HG03460 (cell line): Measurements from ENCODE around the gene MTFP1.
"Not testable (repeated sequence)": the region's sequence is repeated elsewhere in the genome, so short reads cannot be mapped to it uniquely, and the experiment has no call there.

Source experiments
- ATAC-seq: cut with Tn5 transposase; IDR thresholded peaks from one replicate; pipeline ENCODE4 v1.9.1; 2021; ENCODE audit not compliant: unreplicated experiment

Gene MTFP1

DNA sequence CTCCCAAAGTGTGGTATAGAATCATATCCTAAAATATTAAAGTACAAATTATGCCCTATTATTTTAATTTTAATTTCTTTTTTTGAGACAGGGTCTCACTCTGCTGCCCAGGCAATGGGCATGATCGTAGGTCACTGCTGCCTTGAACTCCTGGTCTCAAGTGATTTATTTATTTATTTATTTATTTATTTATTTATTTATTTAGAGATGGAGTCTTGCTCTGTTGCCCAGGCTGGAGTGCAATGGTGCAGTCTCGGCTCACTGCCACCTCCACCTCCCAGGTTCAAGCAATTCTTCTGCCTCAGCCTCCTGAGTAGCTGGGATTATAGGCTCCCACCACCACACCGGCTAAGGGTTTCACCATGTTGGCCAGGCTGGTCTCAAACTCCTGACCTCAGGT, 24.5 kb upstream of the MTFP1 start:
- ATAC-seq = not testable (repeated sequence)

DNA sequence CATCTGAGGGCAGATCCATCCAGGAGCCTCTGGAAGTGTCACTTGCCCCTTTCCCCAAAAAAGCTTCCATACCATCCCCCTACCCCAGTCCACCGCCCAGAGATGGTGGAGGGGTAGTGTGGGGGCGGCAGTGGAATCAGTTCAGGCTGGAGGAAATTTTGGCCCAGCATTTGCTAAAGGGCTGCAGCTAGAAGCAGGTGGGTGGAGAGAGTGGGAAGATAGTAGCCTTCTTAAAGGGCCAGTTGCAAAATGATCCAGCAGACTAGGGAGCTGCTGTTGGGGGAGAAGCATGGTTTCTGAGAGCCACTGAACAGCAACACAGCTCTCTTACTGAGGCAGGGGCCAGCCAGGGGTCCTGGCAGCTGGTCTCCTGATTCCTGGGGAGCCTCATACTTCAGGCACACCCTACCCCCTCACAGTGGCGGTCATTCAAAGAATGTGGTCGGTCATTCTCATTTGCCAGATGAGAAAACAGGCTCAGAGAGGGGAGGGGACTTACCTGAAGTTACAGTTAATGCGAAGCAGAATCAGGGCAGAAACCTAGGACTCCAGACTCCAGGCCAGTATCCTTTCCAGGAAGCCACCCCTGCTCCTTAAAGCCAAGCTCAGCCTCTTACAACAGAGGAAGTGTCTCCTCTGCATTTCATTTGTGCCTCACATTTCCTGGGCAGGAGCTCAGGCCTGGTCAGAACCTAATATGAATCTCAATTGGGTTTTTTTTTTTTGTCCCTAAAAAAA, 23.4 kb upstream of the MTFP1 start:
- ATAC-seq = no peak

DNA sequence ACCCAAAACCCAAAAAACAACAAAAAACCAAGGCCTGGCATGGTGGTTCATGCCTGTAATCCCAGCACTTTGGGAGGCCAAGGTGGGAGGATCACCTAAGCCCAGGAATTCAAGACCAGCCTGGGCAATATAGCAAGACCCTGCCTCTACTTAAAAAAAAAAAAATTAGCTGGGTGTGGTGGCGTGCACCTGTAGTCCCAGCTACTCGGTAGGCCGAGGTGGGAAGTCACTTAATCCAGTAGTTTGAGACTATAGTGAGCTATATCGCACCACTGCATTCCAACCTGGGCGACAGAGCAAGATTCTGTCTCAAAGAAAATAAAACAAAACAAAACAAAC, 22.8 kb upstream of the MTFP1 start:
- ATAC-seq = not testable (repeated sequence)

DNA sequence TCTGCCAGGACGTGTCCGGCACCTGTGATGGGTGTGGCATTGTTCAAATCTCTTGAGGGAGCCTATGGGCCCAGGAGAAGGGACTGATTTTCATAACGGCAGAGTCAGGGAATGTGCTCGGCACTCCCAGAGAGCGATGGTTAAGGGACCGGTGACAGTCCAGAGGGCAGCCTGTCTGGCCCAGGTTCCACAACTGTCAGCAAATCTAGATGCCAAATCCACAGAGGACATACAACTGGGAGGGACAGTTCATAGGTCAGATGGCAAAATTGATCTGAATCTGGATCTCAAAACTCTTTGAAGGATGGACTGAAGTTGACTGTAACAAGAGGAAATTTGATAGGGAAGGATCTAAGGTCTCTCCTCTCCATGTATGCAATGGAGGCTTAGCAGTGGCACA, 21.3 kb upstream of the MTFP1 start:
- ATAC-seq = no peak

DNA sequence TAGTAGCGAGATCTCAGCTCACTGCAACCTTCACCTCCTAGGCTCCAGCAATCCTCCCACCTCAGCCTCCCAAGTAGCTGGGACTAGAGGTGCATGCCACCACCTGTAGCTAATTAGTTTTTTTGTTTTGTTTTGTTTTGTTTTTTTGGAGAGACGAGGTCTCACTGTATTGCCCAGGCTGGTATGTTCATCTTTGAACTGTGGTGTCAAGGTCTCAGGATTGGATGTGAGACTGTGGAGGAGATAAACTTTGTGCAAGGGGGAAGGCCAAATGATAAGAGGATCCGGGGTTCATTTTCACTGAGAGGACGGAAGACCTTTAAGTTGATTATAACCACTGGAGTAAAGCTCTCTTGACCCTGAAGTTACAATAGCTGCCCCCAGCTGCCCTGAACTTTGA, 19.8 kb upstream of the MTFP1 start:
- no peak for ATAC-seq

DNA sequence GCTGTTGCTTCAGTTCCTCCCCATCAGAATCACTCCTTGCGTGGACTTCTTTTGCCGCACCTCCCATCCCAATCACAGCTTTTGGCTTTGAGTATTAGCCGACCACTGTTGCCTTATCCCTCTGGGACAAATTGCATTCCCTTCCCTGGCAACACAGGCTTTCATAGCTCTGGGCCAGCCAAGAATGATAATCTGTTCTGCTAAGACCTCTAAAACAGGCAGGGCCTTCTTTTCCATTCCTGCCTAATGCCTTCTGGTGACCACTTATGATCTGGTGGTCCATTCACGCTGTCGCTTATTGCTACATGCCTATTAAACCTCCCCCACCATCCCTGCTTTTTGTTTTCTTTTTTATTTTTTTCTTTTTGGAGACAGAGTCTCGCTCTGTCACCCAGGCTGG, 19.2 kb upstream of the MTFP1 start:
- no peak for ATAC-seq

DNA sequence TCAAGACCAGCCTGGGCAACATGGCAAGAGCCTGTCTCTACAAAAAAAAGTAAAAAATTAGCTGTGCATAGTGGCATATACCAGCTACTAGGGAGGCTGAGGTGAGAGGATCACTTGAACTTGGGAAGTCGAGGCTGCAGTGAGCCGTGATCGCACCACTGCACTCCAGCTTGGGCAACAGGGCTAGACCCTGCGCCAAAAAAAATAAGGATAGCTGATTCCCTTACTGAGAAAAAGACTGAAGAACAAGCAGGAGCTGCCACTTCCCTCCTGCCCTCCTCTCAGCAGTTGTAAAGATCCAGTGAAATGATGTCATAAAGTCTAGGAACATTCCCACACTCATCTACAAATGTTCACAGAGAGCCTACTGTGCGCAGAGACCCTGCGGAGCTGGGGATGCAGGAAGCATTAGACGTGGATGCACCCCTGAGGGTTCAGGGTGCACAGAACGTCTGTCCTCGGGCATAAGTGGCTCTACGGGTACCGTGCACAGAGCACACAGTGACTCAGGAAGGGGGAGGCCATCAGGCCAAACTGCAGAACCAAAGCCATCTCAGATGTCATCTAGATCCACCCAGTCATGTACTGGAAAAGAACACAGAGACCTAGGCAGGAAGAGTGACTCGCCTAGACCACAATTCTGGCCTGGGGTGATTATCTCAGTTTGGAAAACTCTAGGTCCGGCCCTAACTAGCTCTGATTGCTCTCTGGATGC, 17.0 kb upstream of the MTFP1 start:
- ATAC-seq = no peak

DNA sequence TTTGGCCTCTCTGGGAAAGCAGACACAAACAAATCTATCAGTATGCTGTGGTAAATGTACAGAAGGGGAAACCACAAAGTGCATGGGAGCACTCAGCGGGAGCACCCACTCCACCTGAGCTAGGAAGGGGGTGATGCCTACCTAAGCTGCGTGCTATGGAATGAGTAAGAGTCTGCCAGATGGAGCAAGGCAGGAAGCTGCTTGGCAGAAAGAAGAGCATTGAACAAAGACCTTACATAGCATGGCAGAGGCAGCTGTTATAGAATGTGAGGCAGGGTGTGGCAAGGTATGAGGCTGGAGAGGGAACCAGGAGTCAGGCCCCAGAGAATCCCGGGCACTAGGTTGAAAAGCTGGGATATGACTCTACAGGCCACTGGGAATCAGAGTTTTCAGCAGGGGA, 13.8 kb upstream of the MTFP1 start:
- ATAC-seq = no peak

DNA sequence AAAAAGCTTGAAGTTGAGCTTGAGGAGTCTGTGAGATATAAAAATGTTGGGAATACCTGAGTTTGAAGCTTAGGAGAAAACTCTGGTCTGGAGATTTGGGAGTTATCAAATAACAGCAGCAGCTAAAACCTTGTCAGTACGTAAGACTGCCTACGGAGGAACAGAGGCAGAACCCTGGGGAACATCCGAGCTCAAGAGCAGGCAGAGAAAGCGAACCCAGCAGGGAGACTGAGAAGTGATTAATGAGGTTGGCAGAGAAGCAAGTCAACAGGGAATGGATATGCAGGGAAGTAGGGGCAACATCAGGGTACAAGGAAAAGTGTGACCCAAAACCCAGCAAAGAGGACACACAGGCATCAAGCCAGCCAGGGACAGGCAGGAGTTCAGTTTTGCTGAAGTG, 12.6 kb upstream of the MTFP1 start:
- no peak for ATAC-seq

DNA sequence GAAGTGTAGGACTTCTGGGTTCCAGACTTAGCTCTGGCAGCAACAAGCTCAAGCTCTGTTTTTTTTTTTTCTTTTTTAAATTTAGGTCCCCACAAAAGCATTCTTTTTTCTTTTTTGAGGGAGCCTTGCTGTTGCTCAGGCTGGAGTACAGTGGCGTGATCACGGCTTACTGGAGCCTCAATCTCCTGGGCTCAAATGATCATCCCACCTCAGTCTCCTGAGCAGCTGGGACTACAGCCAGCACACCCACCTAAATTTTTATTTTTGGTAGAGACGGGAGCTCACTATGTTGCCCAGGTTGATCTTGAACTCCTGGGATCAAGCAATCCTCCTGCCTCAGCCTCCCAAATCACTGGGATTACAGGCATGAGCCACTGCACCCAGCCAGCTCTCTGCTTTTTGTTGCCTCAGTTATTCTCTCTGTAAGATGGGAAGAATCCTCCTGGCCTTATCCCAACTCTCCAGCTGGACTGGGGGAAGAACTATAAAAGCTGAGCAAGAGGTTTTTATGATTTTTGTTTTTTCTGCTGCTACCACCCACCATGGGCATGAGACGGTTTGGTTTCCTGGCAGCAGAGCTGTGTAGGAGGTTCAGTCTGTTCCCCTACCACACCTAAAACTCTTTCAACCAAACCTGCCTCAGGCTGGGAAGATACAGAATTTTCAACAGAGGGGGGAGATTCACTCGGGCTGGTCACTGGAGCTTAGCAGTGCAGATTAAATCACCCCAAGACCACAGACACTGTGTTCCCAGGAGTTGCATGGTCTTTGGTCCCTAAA, 11.6 kb upstream of the MTFP1 start:
- ATAC-seq = no peak

DNA sequence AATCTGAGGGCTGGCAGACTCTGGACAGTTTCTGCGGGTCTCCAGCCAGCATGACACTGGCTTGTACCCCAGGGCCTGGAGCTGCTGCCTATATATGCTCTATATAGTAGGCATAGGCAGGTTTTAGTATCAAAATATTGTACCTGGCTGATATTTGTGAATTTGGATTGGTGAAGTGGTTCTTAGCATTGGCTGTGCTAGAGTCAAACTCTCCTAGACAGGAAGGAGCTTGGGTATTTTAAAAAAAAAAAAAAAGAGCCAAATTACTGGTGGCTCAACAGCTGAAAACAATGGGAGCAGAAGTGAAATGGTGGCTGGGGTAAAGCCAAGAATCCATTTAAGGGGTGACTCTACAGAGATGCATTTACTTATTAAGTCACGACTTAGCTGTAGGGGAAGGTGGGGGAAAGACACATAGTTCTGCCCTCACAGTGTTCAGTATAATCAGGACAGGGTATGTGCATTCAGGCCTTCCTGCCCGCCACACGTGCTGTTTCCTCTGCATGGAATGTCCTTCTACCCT, 11.0 kb upstream of the MTFP1 start:
- ATAC-seq = no peak

DNA sequence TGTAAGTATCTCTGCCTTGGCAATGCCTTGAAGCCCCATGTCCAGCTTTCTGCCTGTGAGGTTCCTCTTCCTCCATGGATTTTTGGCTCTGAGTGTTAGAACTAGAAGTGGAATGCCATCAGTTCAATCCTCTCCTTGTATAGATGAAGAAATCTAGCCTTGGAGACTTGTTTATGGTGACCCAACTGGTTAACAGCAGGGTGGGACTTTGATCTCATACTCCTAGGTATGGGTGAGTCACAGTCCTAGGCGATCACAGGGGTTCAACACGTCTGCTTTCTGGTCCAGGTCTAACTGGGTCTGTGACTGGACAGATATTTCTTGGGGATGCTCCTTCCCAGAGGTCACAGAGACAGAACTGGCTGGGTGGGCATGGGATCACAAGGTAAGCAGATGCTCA, 9.2 kb upstream of the MTFP1 start:
- no peak for ATAC-seq

DNA sequence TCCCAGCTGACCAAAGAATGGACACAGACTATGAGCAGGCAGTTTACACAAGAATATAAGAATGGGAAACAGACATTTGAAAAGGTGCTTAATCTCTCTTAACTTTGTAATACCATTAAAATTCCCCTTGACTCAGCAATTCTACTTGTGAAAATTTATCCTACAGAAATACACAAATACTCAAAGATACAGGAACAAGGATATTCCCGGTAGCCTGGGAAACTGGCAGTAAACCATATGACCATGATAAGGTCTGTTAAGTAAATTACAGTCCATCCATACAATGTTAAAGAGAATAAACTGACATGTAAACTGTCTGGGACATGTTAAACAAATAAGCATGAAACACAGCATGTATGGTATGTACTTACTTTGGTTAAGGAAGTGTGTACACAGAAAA, 8.7 kb upstream of the MTFP1 start:
- no peak for ATAC-seq

DNA sequence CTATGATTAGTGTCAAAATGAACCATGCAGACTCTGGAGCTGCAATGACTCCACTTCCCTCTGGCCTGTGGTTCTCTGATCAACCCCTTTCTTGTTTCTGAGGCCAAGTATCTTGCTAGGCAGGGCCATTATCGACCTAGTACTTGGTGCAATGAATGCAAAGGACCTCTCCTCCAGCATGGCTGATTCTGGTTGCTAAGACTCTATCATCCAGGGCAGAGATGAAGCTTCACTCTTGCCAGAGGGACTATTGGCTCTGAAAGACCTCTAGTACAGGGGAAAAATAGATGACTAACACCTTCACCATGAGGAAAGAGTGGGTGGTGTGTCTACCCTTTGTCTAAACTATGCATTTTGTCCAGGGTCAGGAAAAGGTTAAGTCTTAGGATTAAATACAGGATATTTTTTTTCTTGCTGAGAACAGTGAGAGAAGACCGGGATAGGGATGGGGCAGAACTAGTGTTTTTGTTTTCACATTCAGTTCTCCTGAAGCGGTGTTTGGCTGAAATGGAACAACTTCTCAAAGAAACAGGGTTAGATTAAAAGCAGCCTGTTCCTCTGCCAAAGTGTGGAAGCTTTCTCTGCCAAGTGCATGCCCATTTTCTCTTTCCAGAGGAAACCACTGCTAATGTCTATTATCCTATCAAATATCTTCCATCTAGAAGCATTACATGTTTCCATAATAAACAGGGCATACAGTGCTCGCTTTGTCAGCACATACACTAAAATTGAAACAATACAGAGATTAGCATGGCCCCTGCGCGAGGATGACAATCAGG, 5.0 kb upstream of the MTFP1 start:
- no peak for ATAC-seq

DNA sequence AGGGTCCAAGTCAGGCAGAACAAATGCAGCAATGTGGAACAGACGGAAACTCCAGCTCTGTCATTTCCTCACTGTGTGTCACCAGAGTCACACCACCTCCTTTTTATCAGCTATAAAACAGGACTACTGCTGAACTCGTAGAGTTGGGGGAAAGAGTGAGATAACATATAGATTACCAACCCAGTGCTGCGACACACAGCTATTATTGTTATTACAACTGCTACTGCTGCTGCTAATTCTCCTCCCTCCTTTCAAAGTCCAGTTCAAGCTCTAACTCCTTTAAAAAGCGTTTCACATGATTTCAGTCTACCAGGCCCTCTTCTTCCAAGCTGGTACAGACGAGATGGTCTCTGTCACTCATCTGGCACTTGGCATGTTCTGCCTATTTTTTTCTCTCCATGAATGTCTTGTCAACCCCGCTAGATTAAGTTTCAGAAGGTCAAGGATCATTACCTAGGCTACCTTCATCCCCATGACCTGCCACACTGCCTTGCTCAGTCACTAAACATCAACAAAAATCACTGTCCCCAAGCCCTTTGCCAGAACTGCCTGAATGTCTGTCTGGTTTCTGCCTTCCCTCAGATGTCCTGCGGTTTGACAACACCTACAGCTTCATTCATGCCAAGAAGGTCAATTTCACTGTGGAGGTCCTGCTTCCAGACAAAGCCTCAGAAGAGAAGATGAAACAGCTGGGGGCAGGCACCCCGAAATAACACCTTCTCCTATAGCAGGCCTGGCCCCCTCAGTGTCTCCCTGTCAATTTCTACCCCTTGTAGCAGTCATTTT, 3.7 kb upstream of the MTFP1 start:
- ATAC-seq = no peak

DNA sequence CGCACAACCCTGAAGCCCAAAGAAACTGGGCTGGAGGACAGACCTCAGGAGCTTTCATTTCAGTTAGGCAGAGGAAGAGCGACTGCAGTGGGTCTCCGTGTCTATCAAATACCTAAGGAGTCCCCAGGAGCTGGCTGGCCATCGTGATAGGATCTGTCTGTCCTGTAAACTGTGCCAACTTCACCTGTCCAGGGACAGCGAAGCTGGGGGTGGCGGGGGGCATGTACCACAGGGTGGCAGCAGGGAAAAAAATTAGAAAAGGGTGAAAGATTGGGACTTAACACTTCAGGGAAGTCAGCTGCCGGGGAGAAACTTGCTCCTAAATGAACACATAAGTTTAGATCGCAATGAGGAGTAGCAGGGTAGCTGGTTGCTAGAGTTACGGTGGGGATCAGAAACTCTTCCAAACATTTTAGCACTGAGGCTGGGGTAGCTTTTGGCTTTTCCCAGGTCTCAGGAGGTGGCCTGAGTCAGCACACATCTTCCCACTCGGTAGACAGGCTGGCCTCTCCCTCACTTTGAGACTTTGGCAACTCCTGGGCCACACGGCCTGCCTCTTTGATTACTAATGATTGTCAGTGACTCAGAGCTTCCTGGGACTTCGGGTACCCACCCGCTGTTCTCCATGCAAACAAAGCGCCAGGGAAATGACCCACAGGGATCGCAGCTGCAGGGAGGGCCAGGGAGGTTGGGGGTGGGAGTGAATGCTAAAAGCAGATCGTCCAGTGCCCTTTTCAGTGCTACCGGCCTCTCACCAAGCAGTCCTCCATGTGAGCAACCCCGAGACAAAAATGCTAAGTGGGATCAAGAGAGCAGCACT, 2.9 kb upstream of the MTFP1 start:
- no peak for ATAC-seq

DNA sequence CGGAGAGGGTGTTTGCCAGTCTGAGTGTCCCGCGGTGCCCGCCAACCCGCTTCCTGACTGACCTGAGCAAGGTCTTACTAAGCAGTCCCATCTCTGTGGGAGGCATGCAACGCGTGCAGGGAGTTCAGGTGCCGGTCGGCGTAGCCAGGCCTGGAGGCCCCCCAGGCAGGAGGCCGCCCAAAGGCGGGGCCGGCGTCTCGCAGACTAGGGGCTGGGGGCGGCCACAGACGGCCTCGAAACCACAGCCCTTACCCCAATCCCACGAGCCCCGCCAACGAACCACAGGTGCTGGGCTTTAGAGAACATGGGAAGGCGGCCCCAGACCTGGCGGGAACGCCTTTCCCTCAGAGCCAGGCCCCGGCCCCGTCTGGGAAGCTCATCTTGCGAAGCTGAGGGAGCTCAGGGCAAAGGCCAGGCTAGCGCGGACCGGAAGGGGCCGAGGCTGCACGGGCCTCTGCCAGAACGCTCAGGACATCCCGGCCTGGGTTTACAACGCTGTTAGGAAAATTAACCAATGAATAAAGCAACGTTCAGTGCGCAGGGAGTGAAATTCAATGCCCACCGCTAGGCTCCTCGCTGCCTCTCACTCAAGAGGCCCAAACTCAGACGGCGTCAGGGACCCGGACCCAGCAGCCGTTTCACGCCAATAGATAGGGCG, 2.1 kb upstream of the MTFP1 start:
- peak; percentile 27 for ATAC-seq

DNA sequence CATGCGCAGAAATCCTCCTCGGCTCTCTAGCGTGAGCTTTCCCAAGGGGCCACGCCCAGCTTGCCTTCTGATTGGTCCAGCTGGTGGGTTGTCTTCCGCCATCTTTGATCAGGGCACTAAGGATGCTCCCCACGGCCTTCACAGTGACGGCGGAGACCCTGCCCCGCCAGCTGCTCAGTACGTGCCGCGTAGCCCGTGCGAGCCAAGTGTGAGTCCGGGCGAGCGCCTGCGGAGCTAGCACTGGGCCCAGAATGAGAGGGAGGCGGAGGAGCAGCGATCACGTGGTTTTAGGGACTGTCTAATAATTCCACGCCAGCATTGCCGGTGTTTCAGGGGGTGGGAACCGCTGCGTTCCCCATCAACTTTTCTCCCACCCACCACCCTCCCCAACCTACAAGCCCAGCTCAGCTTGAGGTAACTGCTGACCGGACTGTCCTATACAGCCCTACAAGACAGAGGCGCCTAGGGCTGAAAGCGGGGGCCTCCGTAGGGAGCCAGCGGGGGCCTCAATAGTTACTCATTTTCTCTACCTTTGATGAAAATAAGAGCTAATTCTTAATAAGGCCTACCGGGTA, 1.5 kb upstream of the MTFP1 start:
- ATAC-seq = peak; percentile 83
